Vagina (tissue), 2 donors: ENCODE data around the gene LRP3. TPM values are rescaled to one million over a fixed set of nuclear protein-coding genes. Genes with fewer than 3 reads are reported as not detected.
"Not testable (repeated sequence)": the region's sequence is repeated elsewhere in the genome, so short reads cannot be mapped to it uniquely, and the experiment has no call there.

Experiments
- DNase-seq, 2 donors: peaks; one replicate each; pipeline ENCODE4 v3.0.0-alpha.2; 2017; ENCODE audit errors: extremely low spot score in 2 of 2
- H3K27ac ChIP-seq: fragments of 200-600 bp; sonication (generic); one replicate; pipeline ENCODE4 v1.5.1; 2019
- H3K27me3 ChIP-seq: fragments of 200-600 bp; sonication (generic); one replicate; pipeline ENCODE4 v1.5.1; 2019
- H3K36me3 ChIP-seq, 2 donors: fragments of 200-600 bp; sonication (generic); one replicate each; pipeline ENCODE4 v1.5.1; 2017 to 2019
- H3K4me1 ChIP-seq: fragments of 200-600 bp; sonication (generic); one replicate; pipeline ENCODE4 v1.5.1; 2019
- H3K4me3 ChIP-seq, 2 donors: fragments of 200-600 bp; sonication (generic); 1 replicate in 1 of 2; 2 replicates in 1 of 2; pipeline ENCODE4 v1.5.1; 2016 to 2019
- H3K9me3 ChIP-seq: fragments of 200-600 bp; sonication (generic); one replicate; pipeline ENCODE4 v1.5.1; 2019
- POLR2A ChIP-seq, 2 donors: fragments of 450-650 bp; IDR thresholded peaks; one replicate each; pipeline ENCODE4 v1.6.1; 2017; ENCODE audit warnings: antibody characterized with exemption in 2 of 2, mild to moderate bottlenecking in 2 of 2, moderate library complexity in 2 of 2
- POLR2AphosphoS5 ChIP-seq, 2 donors: sonication (generic); formaldehyde crosslinking; IDR thresholded peaks; one replicate each; pipeline ENCODE4 v1.9.0; 2017; ENCODE audit warnings: antibody characterized with exemption in 2 of 2, mild to moderate bottlenecking in 2 of 2, low read depth in 1 of 2; ENCODE audit not compliant: insufficient read depth in 1 of 2
- intact Hi-C: fragments of 100-400 bp; cut with DNase I; formaldehyde crosslinking; loops from one replicate; pipeline ENCODE4 v1.15.1; 2023
- total RNA-seq: library from RNA; depleted of rRNA; stranded (reverse); fragments of >200 nt; gene quantifications from one replicate; pipeline ENCODE4 v1.2.3, GENCODE V29; 2016
- TF ChIP-seq, protein P1 (sequence below), 3 experiments: fragments of 450-650 bp in 2 of 3; fragments of 200-600 bp in 1 of 3; sonication (generic) in 1 of 3; IDR thresholded peaks; one replicate each; pipeline ENCODE4 v1.5.1; 2017 to 2019; ENCODE audit warnings: antibody characterized with exemption in 3 of 3, mild to moderate bottlenecking in 2 of 3, moderate library complexity in 2 of 3

LRP3 gene
- total RNA-seq, 1 donor from 2014 or later: 20.6 TPM

DNA sequence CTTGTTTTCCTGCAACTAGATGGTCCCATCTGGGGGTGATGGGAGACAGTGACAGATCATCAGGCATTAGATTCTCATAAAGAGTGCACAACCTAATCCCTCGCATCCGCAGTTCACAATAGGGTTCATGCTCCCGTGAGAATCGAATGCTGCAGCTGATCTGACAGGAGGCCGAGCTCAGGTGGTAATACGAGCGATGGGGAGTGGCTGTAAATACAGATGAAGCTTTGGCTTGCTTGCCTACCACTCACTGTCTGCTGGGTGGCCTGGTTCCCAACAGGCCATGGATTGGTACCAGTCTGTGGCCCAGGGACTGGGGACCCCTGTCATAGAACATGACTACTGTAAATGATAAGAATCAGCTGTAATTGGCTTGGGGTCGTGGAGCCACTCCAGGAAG is 34.2 kb upstream of the LRP3 start:
- H3K4me1 ChIP-seq: no peaks in the 10 kb centered on the region
- no peak for DNase-seq
- intact Hi-C loops: no loop called here
- H3K27me3 ChIP-seq: no peaks in the 10 kb centered on the region
- no peak for TF ChIP-seq POLR2AphosphoS5 (IDR thresholded peaks at IDR 0.05; ENCODE audit: insufficient read depth in 1 of 2, low read depth in 1 of 2)
- no peak for TF ChIP-seq POLR2A (IDR thresholded peaks at IDR 0.05)
- TF ChIP-seq, protein P1, sequence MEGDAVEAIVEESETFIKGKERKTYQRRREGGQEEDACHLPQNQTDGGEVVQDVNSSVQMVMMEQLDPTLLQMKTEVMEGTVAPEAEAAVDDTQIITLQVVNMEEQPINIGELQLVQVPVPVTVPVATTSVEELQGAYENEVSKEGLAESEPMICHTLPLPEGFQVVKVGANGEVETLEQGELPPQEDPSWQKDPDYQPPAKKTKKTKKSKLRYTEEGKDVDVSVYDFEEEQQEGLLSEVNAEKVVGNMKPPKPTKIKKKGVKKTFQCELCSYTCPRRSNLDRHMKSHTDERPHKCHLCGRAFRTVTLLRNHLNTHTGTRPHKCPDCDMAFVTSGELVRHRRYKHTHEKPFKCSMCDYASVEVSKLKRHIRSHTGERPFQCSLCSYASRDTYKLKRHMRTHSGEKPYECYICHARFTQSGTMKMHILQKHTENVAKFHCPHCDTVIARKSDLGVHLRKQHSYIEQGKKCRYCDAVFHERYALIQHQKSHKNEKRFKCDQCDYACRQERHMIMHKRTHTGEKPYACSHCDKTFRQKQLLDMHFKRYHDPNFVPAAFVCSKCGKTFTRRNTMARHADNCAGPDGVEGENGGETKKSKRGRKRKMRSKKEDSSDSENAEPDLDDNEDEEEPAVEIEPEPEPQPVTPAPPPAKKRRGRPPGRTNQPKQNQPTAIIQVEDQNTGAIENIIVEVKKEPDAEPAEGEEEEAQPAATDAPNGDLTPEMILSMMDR (IDR thresholded peaks at IDR 0.05): no peak
- H3K9me3 ChIP-seq: no peaks in the 10 kb centered on the region
- no peaks in the 10 kb centered on the region for H3K36me3 ChIP-seq
- H3K27ac ChIP-seq: no peak overlapping the region
- H3K4me3 ChIP-seq: no peak overlapping the region

- no peaks in the 10 kb centered on the region for H3K36me3 ChIP-seq
- no peaks in the 10 kb centered on the region for H3K27me3 ChIP-seq
- no peak for DNase-seq
- no peaks in the 10 kb centered on the region for H3K9me3 ChIP-seq
- intact Hi-C loops: no loop called here
- H3K4me3 ChIP-seq: no peak overlapping the region
- no peaks in the 10 kb centered on the region for H3K4me1 ChIP-seq
- H3K27ac ChIP-seq: no peak overlapping the region
- TF ChIP-seq POLR2A (IDR thresholded peaks at IDR 0.05): no peak
- TF ChIP-seq, protein P1 (IDR thresholded peaks at IDR 0.05): no peak
- TF ChIP-seq POLR2AphosphoS5 (IDR thresholded peaks at IDR 0.05; ENCODE audit: insufficient read depth in 1 of 2, low read depth in 1 of 2): no peak
These were observed 32.9 kb upstream of the LRP3 start for GRCh38 chr19:33161201-33161600.

GRCh38 chr19:33163481-33163880 is 30.6 kb upstream of the LRP3 start:
- Histone ChIP-seq H3K9me3 (no peaks in the 10 kb centered on the region), H3K27ac (no peak overlapping the region), H3K27me3 (no peaks in the 10 kb centered on the region), H3K4me1 (no peaks in the 10 kb centered on the region), H3K36me3 (no peaks in the 10 kb centered on the region), H3K4me3 (no peak overlapping the region)
- DNase-seq: no peak
- TF ChIP-seq POLR2AphosphoS5 (IDR thresholded peaks at IDR 0.05; ENCODE audit: insufficient read depth in 1 of 2, low read depth in 1 of 2): no peak
- TF ChIP-seq, protein P1 (IDR thresholded peaks at IDR 0.05): no peak
- TF ChIP-seq POLR2A (IDR thresholded peaks at IDR 0.05): no peak
- intact Hi-C loops: no loop called here

DNA sequence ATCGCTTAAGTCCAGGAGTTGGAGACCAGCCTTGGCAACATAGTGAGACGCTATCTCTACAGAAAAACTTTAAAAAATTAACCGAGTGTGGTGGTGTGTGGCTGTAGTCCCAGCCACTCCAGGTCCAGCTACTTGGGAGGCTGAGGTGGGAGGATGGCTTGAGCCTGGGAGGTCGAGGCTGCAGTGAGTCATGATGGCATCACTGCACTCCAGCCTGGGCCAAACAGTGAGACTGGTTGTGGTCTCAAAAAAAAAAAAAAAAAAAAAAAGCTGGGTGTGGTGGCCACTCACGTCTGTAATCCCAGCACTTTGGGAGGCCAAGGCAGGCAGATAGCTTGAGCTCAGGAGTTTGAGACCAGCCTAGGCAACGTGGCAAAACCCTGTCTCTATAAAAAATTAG is 28.1 kb upstream of the LRP3 start:
- H3K36me3 ChIP-seq, H3K4me1 ChIP-seq, DNase-seq, H3K27ac ChIP-seq, intact Hi-C loops, H3K27me3 ChIP-seq, H3K4me3 ChIP-seq, H3K9me3 ChIP-seq: not testable (repeated sequence)

DNA sequence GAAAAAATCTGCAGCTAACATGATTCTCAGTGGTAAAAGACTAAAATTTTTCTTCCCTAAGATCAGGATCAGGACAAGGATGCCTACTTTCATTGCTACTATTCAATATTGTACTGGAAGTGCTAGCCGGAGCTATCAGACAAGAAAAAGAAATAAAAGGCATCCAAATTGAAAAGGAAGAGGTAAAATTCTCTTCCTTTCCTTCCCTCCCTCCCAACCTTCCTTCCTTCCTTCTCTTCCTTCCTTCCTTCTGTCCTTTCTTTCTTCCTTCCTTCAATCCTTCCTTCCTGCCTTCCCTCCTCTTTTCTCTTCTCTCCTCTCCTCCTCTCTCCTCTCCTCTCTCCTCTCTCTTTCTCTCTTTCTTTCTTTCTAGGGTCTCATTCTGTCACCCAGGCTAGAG is 26.7 kb upstream of the LRP3 start:
- Histone ChIP-seq H3K27ac (no peak overlapping the region), H3K4me1 (no peaks in the 10 kb centered on the region), H3K27me3 (no peaks in the 10 kb centered on the region), H3K36me3 (no peaks in the 10 kb centered on the region), H3K4me3 (no peak overlapping the region), H3K9me3 (no peaks in the 10 kb centered on the region)
- DNase-seq: no peak
- intact Hi-C loops: no loop called here
- TF ChIP-seq, protein P1 (IDR thresholded peaks at IDR 0.05): no peak
- TF ChIP-seq POLR2A (IDR thresholded peaks at IDR 0.05) (no peak), POLR2AphosphoS5 (IDR thresholded peaks at IDR 0.05; ENCODE audit: insufficient read depth in 1 of 2, low read depth in 1 of 2) (no peak)

DNA sequence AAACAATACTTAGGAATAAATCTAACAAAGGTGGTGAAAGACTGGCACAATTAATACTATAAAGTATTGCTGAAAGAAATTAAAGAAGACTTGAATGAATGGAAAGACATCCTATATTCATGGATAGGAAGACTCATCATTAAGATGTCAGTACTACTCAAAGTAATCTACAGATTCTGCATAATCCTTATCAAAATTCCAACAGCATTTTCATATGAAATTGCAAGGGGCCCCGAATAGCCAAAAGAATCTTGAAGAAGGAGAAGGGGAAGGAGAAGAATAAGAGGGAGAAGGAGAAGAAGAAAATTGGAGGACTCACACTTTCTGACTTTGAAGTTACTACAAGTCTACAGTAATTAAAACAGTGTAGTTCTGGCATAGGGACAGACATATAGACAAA is 25.6 kb upstream of the LRP3 start:
- intact Hi-C loops: no loop called here
- Histone ChIP-seq H3K9me3 (no peaks in the 10 kb centered on the region), H3K4me3 (no peak overlapping the region), H3K27ac (no peak overlapping the region), H3K4me1 (no peaks in the 10 kb centered on the region), H3K27me3 (no peaks in the 10 kb centered on the region), H3K36me3 (no peaks in the 10 kb centered on the region)
- DNase-seq: no peak
- TF ChIP-seq POLR2AphosphoS5 (IDR thresholded peaks at IDR 0.05; ENCODE audit: insufficient read depth in 1 of 2, low read depth in 1 of 2) (no peak), POLR2A (IDR thresholded peaks at IDR 0.05) (no peak)
- TF ChIP-seq, protein P1 (IDR thresholded peaks at IDR 0.05): no peak
